Renal pelvis (tissue), 4 donors: Measurements from ENCODE around the gene SERTAD4. TPM values are rescaled to one million over a fixed set of nuclear protein-coding genes. Genes with fewer than 3 reads are reported as not detected.
"Not testable (repeated sequence)": the region's sequence is repeated elsewhere in the genome, so short reads cannot be mapped to it uniquely, and the experiment has no call there.

ENCODE experiments used
- DNase-seq: peaks from one replicate; pipeline ENCODE4 v3.0.0-alpha.2; 2013
- polyA plus RNA-seq, 3 donors: library from polyadenylated mRNA; unstranded; fragments of 120-200 nt; gene quantifications; one replicate each; pipeline ENCODE4 v1.2.1, GENCODE V29; 2013; ENCODE audit not compliant: insufficient read length in 3 of 3

The SERTAD4 gene
- polyA plus RNA-seq, 3 donors, result 2.7 to 3.5 (median 3.0) TPM

GRCh38 chr1:210254298-210254697, 21.7 kb downstream of the SERTAD4 start:
- DNase-seq, result no peak

GRCh38 chr1:210257698-210258529, 25.3 kb downstream of the SERTAD4 start:
- no peak for DNase-seq

GRCh38 chr1:210259561-210259960, 27.0 kb downstream of the SERTAD4 start:
- DNase-seq, result no peak

GRCh38 chr1:210260096-210260495, 27.5 kb downstream of the SERTAD4 start:
- DNase-seq, result no peak

- DNase-seq, result peak; percentile 82
Measured at GRCh38 chr1:210262167-210262896, 29.7 kb downstream of the SERTAD4 start.

- no peak for DNase-seq
Measured at GRCh38 chr1:210262897-210263272, 30.3 kb downstream of the SERTAD4 start.

GRCh38 chr1:210263963-210264362, 31.4 kb downstream of the SERTAD4 start:
- DNase-seq, result no peak

GRCh38 chr1:210264496-210265380, 32.1 kb downstream of the SERTAD4 start:
- DNase-seq, result no peak

GRCh38 chr1:210265392-210265955, 32.9 kb downstream of the SERTAD4 start:
- DNase-seq, result not testable (repeated sequence)

GRCh38 chr1:210269981-210270380, 37.4 kb downstream of the SERTAD4 start:
- DNase-seq, result no peak

GRCh38 chr1:210272666-210273065, 40.1 kb downstream of the SERTAD4 start:
- DNase-seq, result no peak

GRCh38 chr1:210280221-210280620, 47.6 kb downstream of the SERTAD4 start:
- no peak for DNase-seq

- no peak for DNase-seq
Measured at GRCh38 chr1:210288116-210288515, 55.5 kb downstream of the SERTAD4 start.

GRCh38 chr1:210289248-210289647, 56.7 kb downstream of the SERTAD4 start:
- no peak for DNase-seq

- DNase-seq, result no peak
Measured at GRCh38 chr1:210291081-210291764, 58.6 kb downstream of the SERTAD4 start.

- peak; percentile 67 for DNase-seq
Measured at GRCh38 chr1:210291786-210292230, 59.2 kb downstream of the SERTAD4 start.

- peak; percentile 62 for DNase-seq
Measured at GRCh38 chr1:210292231-210292871, 59.8 kb downstream of the SERTAD4 start.

GRCh38 chr1:210293171-210293607, 60.6 kb downstream of the SERTAD4 start:
- no peak for DNase-seq

GRCh38 chr1:210294999-210295745, 62.6 kb downstream of the SERTAD4 start:
- DNase-seq, result peak; percentile 67
